PC-3 (cell line): ENCODE results near the gene SLC17A5. TPM values are rescaled to one million over a fixed set of nuclear protein-coding genes. Genes with fewer than 3 reads are reported as not detected.

ENCODE experiments used
- ATAC-seq: fragments of 200-7000 bp; cut with Tn5 transposase; 2 replicates; pipeline ENCODE4 v1.9.1; 2020; ENCODE audit warnings: mild to moderate bottlenecking, moderate library complexity
- BruUV-seq: library from RNA; stranded (reverse); fragments of 400-500 nt; replicated peaks from 2 replicates; lab custom pipeline; 2021; lab: Mats Ljungman, UMichigan
- CTCF ChIA-PET: fragments of 300-600 bp; sonication (Branson Sonifier 250); formaldehyde crosslinking; loops from one replicate; lab custom pipeline; 2022; ENCODE audit warnings: antibody characterized with exemption; lab: Charles Lee
- POLR2A ChIA-PET: fragments of 300-600 bp; sonication (Branson Sonifier 250); formaldehyde crosslinking; loops from one replicate; lab custom pipeline; 2022; ENCODE audit warnings: antibody characterized with exemption; ENCODE audit not compliant: unreplicated experiment; lab: Charles Lee
- DNase-seq: peaks from one replicate; pipeline ENCODE4 v3.0.0-alpha.2; 2015
- H2AFZ ChIP-seq: fragments of 300-600 bp; sonication (generic); 2 replicates; pipeline ENCODE4 v1.6.0; 2016; ENCODE audit warnings: antibody characterized with exemption, low read length
- H3F3A ChIP-seq: fragments of 300-600 bp; sonication (generic); one replicate; pipeline ENCODE4 v1.6.0; 2017; ENCODE audit warnings: antibody characterized with exemption, low read length, control low read depth, mild to moderate bottlenecking; ENCODE audit not compliant: unreplicated experiment
- H3K27ac ChIP-seq: fragments of 300-600 bp; sonication (generic); 2 replicates; pipeline ENCODE4 v1.5.1; 2016; ENCODE audit warnings: mild to moderate bottlenecking, low read length
- H3K27me3 ChIP-seq: fragments of 300-600 bp; sonication (generic); 2 replicates; pipeline ENCODE4 v1.6.1; 2016; ENCODE audit warnings: low read length, mixed read lengths
- H3K36me3 ChIP-seq: fragments of 300-600 bp; sonication (generic); 2 replicates; pipeline ENCODE4 v1.6.1; 2016; ENCODE audit warnings: low read depth, mixed run types, low read length, mixed read lengths
- H3K4me1 ChIP-seq: fragments of 300-600 bp; sonication (generic); 2 replicates; pipeline ENCODE4 v1.5.1; 2016; ENCODE audit warnings: low read length; ENCODE audit not compliant: insufficient read depth
- H3K4me2 ChIP-seq: fragments of 300-600 bp; sonication (generic); 2 replicates; pipeline ENCODE4 v1.6.0; 2016; ENCODE audit warnings: low read length
- H3K4me3 ChIP-seq: fragments of 300-600 bp; sonication (generic); 2 replicates; pipeline ENCODE4 v1.5.1; 2016; ENCODE audit warnings: mild to moderate bottlenecking, low read length, mixed read lengths
- H3K79me2 ChIP-seq: fragments of 300-600 bp; sonication (generic); 2 replicates; pipeline ENCODE4 v1.6.1; 2017; ENCODE audit warnings: low read length, mixed read lengths
- H3K9ac ChIP-seq: fragments of 300-600 bp; sonication (generic); 2 replicates; pipeline ENCODE4 v1.6.0; 2016; ENCODE audit warnings: mild to moderate bottlenecking, low read length
- H3K9me2 ChIP-seq: fragments of 300-600 bp; sonication (generic); replicated peaks from 2 replicates; pipeline ENCODE4 v1.6.1; 2016; ENCODE audit warnings: mixed run types, low read length, mixed read lengths
- H3K9me3 ChIP-seq: fragments of 300-600 bp; sonication (generic); 2 replicates; pipeline ENCODE4 v1.6.1; 2016; ENCODE audit warnings: low read length, mixed read lengths
- H4K20me1 ChIP-seq: fragments of 300-600 bp; sonication (generic); 2 replicates; pipeline ENCODE4 v1.6.1; 2016; ENCODE audit warnings: low read length, mixed read lengths
- CTCF ChIP-seq: fragments of 300-600 bp; sonication (generic); conservative IDR thresholded peaks from 2 replicates; pipeline ENCODE4 v1.5.1; 2017; ENCODE audit warnings: antibody characterized with exemption, low read depth, mild to moderate bottlenecking, low read length
- EZH2 ChIP-seq: fragments of 300-600 bp; sonication (generic); IDR thresholded peaks from one replicate; pipeline ENCODE4 v1.6.1; 2017; ENCODE audit warnings: antibody characterized with exemption, mild to moderate bottlenecking, low read length; ENCODE audit not compliant: unreplicated experiment
- EZH2phosphoT487 ChIP-seq: fragments of 300-600 bp; sonication (generic); IDR thresholded peaks from 2 replicates; pipeline ENCODE4 v1.6.1; 2018; ENCODE audit warnings: mild to moderate bottlenecking, antibody characterized with exemption, low read length, borderline replicate concordance
- intact Hi-C: fragments of 100-400 bp; cut with micrococcal nuclease; formaldehyde crosslinking; loops from 2 replicates; pipeline ENCODE4 v1.9.0; 2023
- total RNA-seq: library from RNA; depleted of rRNA; stranded (reverse); fragments of >200 nt; gene quantifications from 2 replicates; pipeline ENCODE4 v1.2.3, GENCODE V29; 2014

The SLC17A5 gene
- total RNA-seq, 1 experiment from 2014 or later = 5.2 TPM

- H4K20me1 ChIP-seq = no peaks in the 10 kb centered on the region
- TSS peak; percentile 95 for BruUV-seq
- no peaks in the 10 kb centered on the region for H3K27me3 ChIP-seq
- no peaks in the 10 kb centered on the region for H3K9me2 ChIP-seq
- no peaks in the 10 kb centered on the region for H3K36me3 ChIP-seq
- ATAC-seq = peak; percentile 85
- H3K4me2 ChIP-seq = peak overlapping the region; percentile 81
- H3K4me3 ChIP-seq = peak overlapping the region; percentile 65
- H3F3A ChIP-seq = no peaks in the 10 kb centered on the region
- peaks cover 35% of the 10 kb centered on the region for H3K4me1 ChIP-seq
- no peaks in the 10 kb centered on the region for H3K9me3 ChIP-seq
- POLR2A ChIA-PET = interaction anchor here (0.6 to 2.1 kb wide), 9 partner anchors 18 to 115 kb away, joined by 3 to 51 read pairs (median 5); partner anchors contain the start of gene EEF1A1
- H3K27ac ChIP-seq = peak overlapping the region; percentile 99
- H3K9ac ChIP-seq = peak overlapping the region; percentile 95
- intact Hi-C loops = loop anchor here (1.0 to 2.0 kb wide), 3 partner anchors 30 to 72 kb away; partner anchors contain the start of genes EEF1A1 and SLC17A5
- CTCF ChIA-PET = interaction anchor here (0.6 to 1.0 kb wide), 5 partner anchors 20 to 212 kb away, joined by 3 to 4 read pairs (median 3); no protein-coding TSS in a partner anchor
- H3K79me2 ChIP-seq = no peaks in the 10 kb centered on the region
- 0 out of 2 replicates have a peak overlapping the region, but pooled peaks have one; percentile 14 for H2AFZ ChIP-seq
- TF ChIP-seq CTCF (peak; percentile 52), EZH2 (no peak), EZH2phosphoT487 (no peak)
- peak; percentile 95 for DNase-seq
These were observed 73.3 kb downstream of the SLC17A5 start for GRCh38 chr6:73580247-73581149.

- peak; percentile 52 for ATAC-seq
- Histone ChIP-seq H3K27ac (peak overlapping the region; percentile 99), H3K36me3 (no peaks in the 10 kb centered on the region), H3F3A (no peaks in the 10 kb centered on the region), H3K4me2 (peak overlapping the region; percentile 70), H3K9me2 (no peaks in the 10 kb centered on the region), H3K4me1 (peaks cover 29% of the 10 kb centered on the region), H3K27me3 (no peaks in the 10 kb centered on the region), H2AFZ (no peak overlapping the region), H3K4me3 (no peak overlapping the region), H3K9me3 (no peaks in the 10 kb centered on the region), H3K9ac (peak overlapping the region; percentile 83), H4K20me1 (no peaks in the 10 kb centered on the region), H3K79me2 (no peaks in the 10 kb centered on the region)
- BruUV-seq = no TSS peak
- intact Hi-C loops = loop anchor here (1.0 to 2.0 kb wide), 3 partner anchors 31 to 73 kb away; partner anchors contain the start of genes EEF1A1 and SLC17A5
- peak; percentile 78 for DNase-seq
- POLR2A ChIA-PET = interaction anchor here (0.6 to 2.1 kb wide), 8 partner anchors 18 to 94 kb away, joined by 3 to 51 read pairs (median 5); partner anchors contain the start of gene EEF1A1
- TF ChIP-seq CTCF = no peak
- no peak for TF ChIP-seq EZH2
- TF ChIP-seq EZH2phosphoT487 = no peak
- CTCF ChIA-PET = interaction anchor here (0.6 to 1.0 kb wide), 4 partner anchors 21 to 212 kb away, joined by 3 to 4 read pairs (median 3); no protein-coding TSS in a partner anchor
These were observed 73.9 kb downstream of the SLC17A5 start for GRCh38 chr6:73579851-73580246.
